Heart right ventricle (tissue), 16 donors: Measurements from ENCODE around the gene GDF9. TPM values are rescaled to one million over a fixed set of nuclear protein-coding genes. Genes with fewer than 3 reads are reported as not detected.
A peak's percentile ranks its signal among the peaks of the same experiment; 100 is the strongest.

ENCODE experiments used
- ATAC-seq, 8 donors: fragments of 200-7000 bp; cut with Tn5 transposase; one replicate each; pipeline ENCODE4 v1.9.1; 2020; ENCODE audit warnings: mild to moderate bottlenecking in 8 of 8, moderate library complexity in 8 of 8, moderate number of reproducible peaks in 1 of 8
- DNase-seq, 2 donors: peaks; one replicate each; pipeline ENCODE4 v3.0.0-alpha.2; 2020
- H3K27ac ChIP-seq, 10 donors: fragments of 200-600 bp; sonication (generic) in 2 of 10; one replicate each; pipeline versions ENCODE4 v1.5.0 to v1.8.0; 2020 to 2022; ENCODE audit warnings: mild to moderate bottlenecking in 3 of 10
- H3K27me3 ChIP-seq, 7 donors: fragments of 200-600 bp; one replicate each; pipeline ENCODE4 v1.8.0; 2021 to 2022; ENCODE audit warnings: mild to moderate bottlenecking in 2 of 7
- H3K36me3 ChIP-seq, 9 donors: fragments of 200-600 bp; sonication (generic) in 1 of 9; one replicate each; pipeline versions ENCODE4 v1.5.0 to v1.8.0; 2020 to 2022; ENCODE audit warnings: mild to moderate bottlenecking in 2 of 9
- H3K4me1 ChIP-seq, 9 donors: fragments of 200-600 bp; sonication (generic) in 1 of 9; one replicate each; pipeline versions ENCODE4 v1.5.0 to v1.8.0; 2020 to 2022; ENCODE audit warnings: mild to moderate bottlenecking in 4 of 9
- H3K4me3 ChIP-seq, 10 donors: fragments of 200-600 bp; sonication (generic) in 2 of 10; one replicate each; pipeline versions ENCODE4 v1.5.0 to v1.8.0; 2020 to 2022; ENCODE audit warnings: mild to moderate bottlenecking in 7 of 10, moderate library complexity in 2 of 10
- H3K9me3 ChIP-seq, 11 donors: fragments of 200-600 bp in 10 of 11; sonication (generic) in 2 of 11; one replicate each; pipeline versions ENCODE4 v1.5.0 to v1.8.0; 2013 to 2022; ENCODE audit warnings: mild to moderate bottlenecking in 2 of 11, control low read depth in 1 of 11, moderate library complexity in 1 of 11
- CTCF ChIP-seq, 9 donors: fragments of 200-600 bp; sonication (generic) in 2 of 9; IDR thresholded peaks; one replicate each; pipeline versions ENCODE4 v1.5.0 to v1.8.0; 2021 to 2022; ENCODE audit warnings: antibody characterized with exemption in 9 of 9, mild to moderate bottlenecking in 5 of 9, moderate library complexity in 1 of 9
- WGBS, 2 donors: extraction: QIAGEN DNeasy Blood & Tissue Kit; methylation state at CpG; one replicate each; pipeline ENCODE4 v1.1.7; 2013; ENCODE audit warnings: inconsistent platforms in 1 of 2; 5-methylcytosine and 5-hydroxymethylcytosine counted together
- intact Hi-C, 10 donors: fragments of 100-400 bp; cut with DNase I; formaldehyde crosslinking; loops; one replicate each; pipeline versions ENCODE4 v1.11.1 to v1.14.2; 2022
- polyA plus RNA-seq, 2 donors: library from polyadenylated mRNA; stranded (reverse); fragments of 200-250 nt; gene quantifications; one replicate each; pipeline ENCODE4 v1.2.3, GENCODE V29; 2013
- total RNA-seq, 10 donors: library from RNA; stranded (reverse); fragmentation: NEBNext Ultra II Directional in 3 of 10; extraction: Animal tissue kit (Norgen Biotek cat#: 25700) in 3 of 10; gene quantifications; one replicate each; pipeline versions ENCODE4 v1.2.1 to v1.2.4, GENCODE V29; 2021 to 2023
- donor health status: Arrhythmogenic right ventricular cardiomyopathy.
- donor health status: ischemic (EF 13 %, LVEDD 7.1; RV severe dilation, severe dysfunction).
- donor health status: healthy with polysubstance abuse.
- donor health status: DM: no; HTN: yes; CAD: no.
- donor health status: DM: no; HTN: no; CAD: no.
- donor health status: ischemic (EF 25% LVEDD 6.9; RV normal size, moderate dysfunction).
- donor health status: ischemic (EF 25% LVEDD 5.7; RV mildly dilated, moderate dysfunction).
- donor health status: healthy.
- donor health status: DM: yes; HTN: yes; CAD: no.
- donor health status: Ischemic cardiomyopathy.
- donor health status: ischemic (EF 35%, LVEDD 5.7; RV mildly dilated, moderate dysfunction).
- donor health status: nonischemic (EF 11% LVEDD 7.7; RV severe dilation, severe dysfunction).
- donor health status: DM: yes; HTN: yes; CAD: no.
- donor health status: PGD.
- donor health status: ischemic (EF 29% LVEDD 5.4; RV normal size, mild dysfunction).
- donor health status: nonischemic (EF 23%, LVEDD 6.1; RV moderate dilation, normal function).

Gene GDF9
- total and polyA plus RNA-seq, 12 donors: 0.10 to 0.82 (median 0.32) TPM; not detected in 1

GRCh38 chr5:132877938-132878337 lies 11.7 kb upstream of the GDF9 start:
- peak overlapping the region in 7 of 10 donors; percentile 6 to 70 (median 41) for H3K27ac ChIP-seq
- H3K36me3 ChIP-seq: peaks cover 0 to 98% (median 44%) of the 10 kb centered on the region in 9 donors
- H3K9me3 ChIP-seq: no peaks in the 10 kb centered on the region
- 44 to 50% methylated on average over 3 of the region's 3 CpGs for WGBS, 2 donors
- no peak overlapping the region for H3K4me3 ChIP-seq
- H3K4me1 ChIP-seq: peaks cover 0 to 37% (median 9%) of the 10 kb centered on the region in 9 donors
- H3K27me3 ChIP-seq: no peaks in the 10 kb centered on the region
- ATAC-seq (peak in 7 of 8 donors; percentile 74 to 91 (median 86)), DNase-seq (peak; percentile 23 to 53)
- intact Hi-C loops: no loop called here
- TF ChIP-seq CTCF (IDR thresholded peaks at IDR 0.05): no peak

- peaks cover 0 to 97% (median 40%) of the 10 kb centered on the region in 9 donors for H3K36me3 ChIP-seq
Measured at GRCh38 chr5:132877466-132877865, 11.2 kb upstream of the GDF9 start.

GRCh38 chr5:132876020-132876759 lies 9.9 kb upstream of the GDF9 start:
- intact Hi-C loops: no loop called here
- Histone ChIP-seq H3K4me3 (no peak overlapping the region), H3K36me3 (peaks cover 0 to 97% (median 29%) of the 10 kb centered on the region in 9 donors), H3K4me1 (peaks cover 0 to 54% (median 21%) of the 10 kb centered on the region in 9 donors), H3K9me3 (no peaks in the 10 kb centered on the region), H3K27ac (peak overlapping the region in 6 of 10 donors; percentile 13 to 70 (median 34)), H3K27me3 (no peaks in the 10 kb centered on the region)
- 92 to 95% methylated on average over 1 of the region's 1 CpG for WGBS, 2 donors
- no peak for TF ChIP-seq CTCF (IDR thresholded peaks at IDR 0.05)
- DNase-seq (no peak), ATAC-seq (no peak)

More at GRCh38 chr5:132877466-132877865, 11.2 kb upstream of the GDF9 start:
- intact Hi-C loops: no loop called here
- ATAC-seq: peak in 4 of 8 donors; percentile 45 to 60 (median 58)
- H3K4me1 ChIP-seq: peaks cover 0 to 42% (median 14%) of the 10 kb centered on the region in 9 donors
- 59 to 69% methylated on average over 2 of the region's 2 CpGs for WGBS, 2 donors
- peak overlapping the region in 7 of 10 donors; percentile 6 to 70 (median 41) for H3K27ac ChIP-seq
- TF ChIP-seq CTCF (IDR thresholded peaks at IDR 0.05): no peak
- no peaks in the 10 kb centered on the region for H3K9me3 ChIP-seq
- DNase-seq: no peak
- no peak overlapping the region for H3K4me3 ChIP-seq
- no peaks in the 10 kb centered on the region for H3K27me3 ChIP-seq

GRCh38 chr5:132873930-132874271 lies 7.6 kb upstream of the GDF9 start:
- no peak for TF ChIP-seq CTCF (IDR thresholded peaks at IDR 0.05)
- peak overlapping the region in 6 of 10 donors; percentile 38 to 77 (median 63) for H3K27ac ChIP-seq
- no peak overlapping the region for H3K4me3 ChIP-seq
- intact Hi-C loops: no loop called here
- H3K4me1 ChIP-seq: peaks cover 0 to 60% (median 21%) of the 10 kb centered on the region in 9 donors
- H3K36me3 ChIP-seq: peaks cover 0 to 96% (median 7%) of the 10 kb centered on the region in 9 donors
- H3K9me3 ChIP-seq: no peaks in the 10 kb centered on the region
- DNase-seq (no peak), ATAC-seq (peak in 1 of 8 donors; percentile 5)
- WGBS, 2 donors: 98% methylated on average over 3 of the region's 3 CpGs
- no peaks in the 10 kb centered on the region for H3K27me3 ChIP-seq
